ENCODE results near the gene CPAMD8. TPM values are rescaled to one million over a fixed set of nuclear protein-coding genes. Genes with fewer than 3 reads are reported as not detected.

CPAMD8 gene
- total RNA-seq, 1 experiment from 2014 or later = 0.20 TPM

DNA sequence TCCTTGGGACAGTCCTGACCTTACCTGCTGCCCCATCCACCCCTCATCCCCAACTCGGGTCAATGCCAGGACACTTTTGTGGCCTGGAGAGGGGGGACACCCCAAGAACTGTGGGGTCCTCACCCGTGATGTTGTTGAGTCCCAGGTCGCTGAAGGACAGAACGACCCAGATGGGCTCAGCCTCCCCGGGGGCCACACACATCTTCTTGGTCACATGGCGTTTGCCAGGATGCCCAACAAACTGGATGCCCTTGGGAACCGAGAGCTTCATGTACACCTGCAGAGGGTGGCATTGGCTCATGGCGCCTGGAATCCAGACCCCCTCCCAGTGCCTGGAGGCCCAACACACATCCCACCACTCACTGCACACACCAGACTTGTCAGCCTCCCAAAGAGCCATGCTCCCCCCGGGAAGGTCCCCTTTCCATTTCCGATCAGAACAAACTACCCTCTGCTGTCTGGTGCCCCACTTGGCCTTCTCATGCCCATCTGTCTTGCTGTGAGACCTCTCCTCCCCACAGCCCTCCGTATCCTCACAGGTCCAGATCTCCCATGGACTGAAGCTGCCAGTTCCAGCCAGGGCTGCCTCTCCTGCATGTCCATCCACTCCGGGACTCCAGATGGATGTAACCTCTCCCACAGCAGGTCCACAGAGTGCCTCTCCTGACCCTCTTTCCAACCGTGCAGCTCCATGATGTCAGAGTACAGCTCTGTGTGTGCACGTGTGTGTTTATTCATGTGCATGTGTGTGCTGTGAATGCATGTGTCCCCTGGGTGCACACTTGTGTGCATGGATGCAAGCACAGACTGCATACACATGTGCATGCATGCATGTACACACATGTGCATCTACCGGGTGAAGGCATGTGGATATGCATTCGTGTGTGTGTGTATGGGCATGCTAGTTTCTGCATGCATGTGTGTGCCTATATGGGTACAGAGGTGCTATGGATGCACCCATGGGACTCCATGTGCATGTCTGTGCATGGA, 79.4 kb downstream of the CPAMD8 start:
- CTCF ChIA-PET = no interaction called here
- Histone ChIP-seq H3K9me2 (ENCODE audit: insufficient read depth) (no peaks in the 10 kb centered on the region), H3K36me3 (ENCODE audit: control insufficient read depth in 1 of 2, insufficient read depth in 2 of 2, low read length in 2 of 2) (no peaks in the 10 kb centered on the region), H3K9ac (ENCODE audit: low read length) (no peak overlapping the region), H3K27ac (ENCODE audit: low read depth, low read length) (no peak overlapping the region), H2AFZ (ENCODE audit: low read depth, low read length, poor library complexity, severe bottlenecking) (no peak overlapping the region), H3K4me3 (replicated peaks in 1 of 2; ENCODE audit: low read depth in 1 of 2, low read length in 2 of 2) (no peak overlapping the region), H3K79me2 (ENCODE audit: insufficient read depth, low read length) (no peaks in the 10 kb centered on the region), H3K4me1 (ENCODE audit: control insufficient read depth in 1 of 2, insufficient read depth in 2 of 2, low read length in 2 of 2) (peaks cover 0 to 4% of the 10 kb centered on the region in 2 experiments; a peak in 2 of 4 replicates), H4K20me1 (ENCODE audit: insufficient read depth) (no peaks in the 10 kb centered on the region), H3K4me2 (ENCODE audit: low read length) (no peak overlapping the region), H3K27me3 (ENCODE audit: insufficient read depth, low read length) (peaks cover 4% of the 10 kb centered on the region; the same call in 1 of the 2 replicates), H3K9me3 (ENCODE audit: control insufficient read depth in 1 of 2, insufficient read depth in 1 of 2, low read depth in 1 of 2, low read length in 2 of 2) (no peaks in the 10 kb centered on the region)
- no peak for TF ChIP-seq FOSL1 (IDR thresholded peaks at IDR 0.05; ENCODE audit: low read depth)
- TF ChIP-seq, protein P1, sequence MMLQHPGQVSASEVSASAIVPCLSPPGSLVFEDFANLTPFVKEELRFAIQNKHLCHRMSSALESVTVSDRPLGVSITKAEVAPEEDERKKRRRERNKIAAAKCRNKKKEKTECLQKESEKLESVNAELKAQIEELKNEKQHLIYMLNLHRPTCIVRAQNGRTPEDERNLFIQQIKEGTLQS (IDR thresholded peaks at IDR 0.05) = no peak
- TF ChIP-seq, protein P2, sequence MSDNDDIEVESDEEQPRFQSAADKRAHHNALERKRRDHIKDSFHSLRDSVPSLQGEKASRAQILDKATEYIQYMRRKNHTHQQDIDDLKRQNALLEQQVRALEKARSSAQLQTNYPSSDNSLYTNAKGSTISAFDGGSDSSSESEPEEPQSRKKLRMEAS (IDR thresholded peaks at IDR 0.05) = no peak
- TF ChIP-seq CBX3 (IDR thresholded peaks at IDR 0.05; ENCODE audit: low read depth) = no peak
- no peak for TF ChIP-seq EZH2 (IDR thresholded peaks at IDR 0.05)
- TF ChIP-seq, protein P3, sequence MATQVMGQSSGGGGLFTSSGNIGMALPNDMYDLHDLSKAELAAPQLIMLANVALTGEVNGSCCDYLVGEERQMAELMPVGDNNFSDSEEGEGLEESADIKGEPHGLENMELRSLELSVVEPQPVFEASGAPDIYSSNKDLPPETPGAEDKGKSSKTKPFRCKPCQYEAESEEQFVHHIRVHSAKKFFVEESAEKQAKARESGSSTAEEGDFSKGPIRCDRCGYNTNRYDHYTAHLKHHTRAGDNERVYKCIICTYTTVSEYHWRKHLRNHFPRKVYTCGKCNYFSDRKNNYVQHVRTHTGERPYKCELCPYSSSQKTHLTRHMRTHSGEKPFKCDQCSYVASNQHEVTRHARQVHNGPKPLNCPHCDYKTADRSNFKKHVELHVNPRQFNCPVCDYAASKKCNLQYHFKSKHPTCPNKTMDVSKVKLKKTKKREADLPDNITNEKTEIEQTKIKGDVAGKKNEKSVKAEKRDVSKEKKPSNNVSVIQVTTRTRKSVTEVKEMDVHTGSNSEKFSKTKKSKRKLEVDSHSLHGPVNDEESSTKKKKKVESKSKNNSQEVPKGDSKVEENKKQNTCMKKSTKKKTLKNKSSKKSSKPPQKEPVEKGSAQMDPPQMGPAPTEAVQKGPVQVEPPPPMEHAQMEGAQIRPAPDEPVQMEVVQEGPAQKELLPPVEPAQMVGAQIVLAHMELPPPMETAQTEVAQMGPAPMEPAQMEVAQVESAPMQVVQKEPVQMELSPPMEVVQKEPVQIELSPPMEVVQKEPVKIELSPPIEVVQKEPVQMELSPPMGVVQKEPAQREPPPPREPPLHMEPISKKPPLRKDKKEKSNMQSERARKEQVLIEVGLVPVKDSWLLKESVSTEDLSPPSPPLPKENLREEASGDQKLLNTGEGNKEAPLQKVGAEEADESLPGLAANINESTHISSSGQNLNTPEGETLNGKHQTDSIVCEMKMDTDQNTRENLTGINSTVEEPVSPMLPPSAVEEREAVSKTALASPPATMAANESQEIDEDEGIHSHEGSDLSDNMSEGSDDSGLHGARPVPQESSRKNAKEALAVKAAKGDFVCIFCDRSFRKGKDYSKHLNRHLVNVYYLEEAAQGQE (IDR thresholded peaks at IDR 0.05; ENCODE audit: low read depth) = no peak
- TF ChIP-seq YY1 (IDR thresholded peaks at IDR 0.05; ENCODE audit: extremely low read depth, insufficient replicate concordance, low read depth, low read length) = no peak
- TF ChIP-seq POLR2AphosphoS5 (IDR thresholded peaks at IDR 0.05; ENCODE audit: low read depth, low read length) = no peak
- no peak for TF ChIP-seq RAD21 (IDR thresholded peaks at IDR 0.05; ENCODE audit: low read depth)
- no peak for TF ChIP-seq SRF (IDR thresholded peaks at IDR 0.05; ENCODE audit: low read depth)
- TF ChIP-seq ZFX (IDR thresholded peaks at IDR 0.05) = no peak
- TF ChIP-seq ZNF274 (IDR thresholded peaks at IDR 0.05; ENCODE audit: low read depth, low read length) = no peak
- no peak for TF ChIP-seq EZH2phosphoT487 (IDR thresholded peaks at IDR 0.05; ENCODE audit: borderline replicate concordance)
- DNase-seq (ENCODE audit: low read depth, low spot score) (no peak), ATAC-seq (no peak)
- no TSS peak for BruUV-seq (replicated peaks)
- RAD21 ChIA-PET (ENCODE audit: low non-redundant PET in 1 of 2, low total read pairs in 2 of 2, uncharacterized antibody in 2 of 2, unreplicated experiment in 2 of 2) = no interaction called here
- intact Hi-C loops (cut with micrococcal nuclease) = no loop called here
- POLR2A ChIA-PET = no interaction called here
